Spleen (tissue), 7 donors: Measurements from ENCODE around the gene STS.

Source experiments
- POLR2A ChIP-seq, 3 donors: fragments of 450-650 bp; IDR thresholded peaks; one replicate each; pipeline ENCODE4 v1.5.1; 2017; ENCODE audit warnings: antibody characterized with exemption in 3 of 3, mild to moderate bottlenecking in 1 of 3
- POLR2AphosphoS5 ChIP-seq, 3 donors: sonication (generic); formaldehyde crosslinking; IDR thresholded peaks; one replicate each; pipeline ENCODE4 v1.5.1; 2017; ENCODE audit warnings: antibody characterized with exemption in 3 of 3
- TF ChIP-seq, protein P1 (sequence below), 11 experiments: fragments of 200-600 bp in 7 of 11; fragments of 450-650 bp in 4 of 11; sonication (generic) in 4 of 11; IDR thresholded peaks in 8 of 11; conservative IDR thresholded peaks in 3 of 11; 1 replicate in 7 of 11; 2 replicates in 4 of 11; pipeline versions ENCODE4 v1.4.0 to v1.8.0; 2016 to 2021; ENCODE audit warnings: antibody characterized with exemption in 11 of 11, inconsistent platforms in 4 of 11, mild to moderate bottlenecking in 1 of 11
- donor health status: DM: no; HTN: no; CAD: no; lungs with moderate emphysema.
- donor health status: DM: no; HTN: no; CAD: no.
- donor health status: DM: no; HTN: no; CAD: no.

- TF ChIP-seq, protein P1, sequence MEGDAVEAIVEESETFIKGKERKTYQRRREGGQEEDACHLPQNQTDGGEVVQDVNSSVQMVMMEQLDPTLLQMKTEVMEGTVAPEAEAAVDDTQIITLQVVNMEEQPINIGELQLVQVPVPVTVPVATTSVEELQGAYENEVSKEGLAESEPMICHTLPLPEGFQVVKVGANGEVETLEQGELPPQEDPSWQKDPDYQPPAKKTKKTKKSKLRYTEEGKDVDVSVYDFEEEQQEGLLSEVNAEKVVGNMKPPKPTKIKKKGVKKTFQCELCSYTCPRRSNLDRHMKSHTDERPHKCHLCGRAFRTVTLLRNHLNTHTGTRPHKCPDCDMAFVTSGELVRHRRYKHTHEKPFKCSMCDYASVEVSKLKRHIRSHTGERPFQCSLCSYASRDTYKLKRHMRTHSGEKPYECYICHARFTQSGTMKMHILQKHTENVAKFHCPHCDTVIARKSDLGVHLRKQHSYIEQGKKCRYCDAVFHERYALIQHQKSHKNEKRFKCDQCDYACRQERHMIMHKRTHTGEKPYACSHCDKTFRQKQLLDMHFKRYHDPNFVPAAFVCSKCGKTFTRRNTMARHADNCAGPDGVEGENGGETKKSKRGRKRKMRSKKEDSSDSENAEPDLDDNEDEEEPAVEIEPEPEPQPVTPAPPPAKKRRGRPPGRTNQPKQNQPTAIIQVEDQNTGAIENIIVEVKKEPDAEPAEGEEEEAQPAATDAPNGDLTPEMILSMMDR (IDR thresholded peaks at IDR 0.05 in 8 of 11, conservative IDR thresholded peaks at IDR 0.05 in 3 of 11) = no peak
- TF ChIP-seq POLR2AphosphoS5 (IDR thresholded peaks at IDR 0.05) = peak in 1 of 3 donors; percentile 13
- TF ChIP-seq POLR2A (IDR thresholded peaks at IDR 0.05) = no peak
These were observed 36.7 kb upstream of the STS start for GRCh38 chrX:7110821-7111276.
